ENCODE measurements around the gene SUPT4H1.

SUPT4H1 gene

DNA sequence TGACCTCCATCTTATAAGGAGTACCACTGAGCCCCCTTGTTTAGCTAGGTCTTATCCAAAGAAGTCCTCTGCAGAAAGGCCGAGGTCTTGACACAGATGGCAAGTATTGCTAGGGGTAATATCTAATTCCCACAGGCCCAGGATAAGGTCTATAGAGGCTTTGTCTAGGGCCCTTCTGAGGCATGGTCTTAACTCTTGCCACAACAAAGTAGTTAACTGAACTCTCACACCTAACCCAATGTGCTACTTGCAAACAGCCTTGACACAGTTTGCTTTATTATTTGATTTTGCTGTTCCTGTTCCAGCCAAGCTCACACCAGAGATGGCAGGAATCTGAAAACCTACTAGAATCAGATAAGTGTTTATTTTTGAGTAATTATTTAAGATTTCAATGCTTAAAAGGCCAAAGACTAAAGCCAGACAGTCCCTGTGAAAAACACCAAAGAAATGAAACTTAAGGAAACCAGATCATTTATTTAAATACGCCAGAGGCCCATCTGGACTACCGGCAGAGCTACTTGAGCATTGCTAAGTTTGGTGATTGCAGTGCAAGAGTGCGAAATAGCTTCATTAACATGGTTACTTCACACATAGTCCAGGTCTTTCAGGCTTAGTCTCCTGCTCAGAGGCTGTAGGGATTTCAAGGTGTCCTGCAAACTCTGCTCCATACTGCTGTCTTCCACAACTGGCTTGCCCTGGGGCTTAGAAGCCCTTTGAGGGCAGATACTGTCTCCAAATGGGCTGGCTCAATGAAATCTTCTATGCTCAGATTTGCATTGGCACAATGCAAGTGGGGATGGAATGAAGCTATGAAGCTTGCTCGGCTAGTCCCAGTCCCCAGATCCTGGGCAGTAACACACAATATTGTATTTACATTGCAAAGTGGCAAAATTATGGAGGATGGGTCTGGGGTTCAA, 28.5 kb upstream of the SUPT4H1 start:
- no peak for TF ChIP-seq FOXP2 (optimal IDR thresholded peaks at IDR 0.05; ENCODE audit: borderline replicate concordance, extremely low read depth, extremely low read length, insufficient read depth)
- TF ChIP-seq, protein P1, sequence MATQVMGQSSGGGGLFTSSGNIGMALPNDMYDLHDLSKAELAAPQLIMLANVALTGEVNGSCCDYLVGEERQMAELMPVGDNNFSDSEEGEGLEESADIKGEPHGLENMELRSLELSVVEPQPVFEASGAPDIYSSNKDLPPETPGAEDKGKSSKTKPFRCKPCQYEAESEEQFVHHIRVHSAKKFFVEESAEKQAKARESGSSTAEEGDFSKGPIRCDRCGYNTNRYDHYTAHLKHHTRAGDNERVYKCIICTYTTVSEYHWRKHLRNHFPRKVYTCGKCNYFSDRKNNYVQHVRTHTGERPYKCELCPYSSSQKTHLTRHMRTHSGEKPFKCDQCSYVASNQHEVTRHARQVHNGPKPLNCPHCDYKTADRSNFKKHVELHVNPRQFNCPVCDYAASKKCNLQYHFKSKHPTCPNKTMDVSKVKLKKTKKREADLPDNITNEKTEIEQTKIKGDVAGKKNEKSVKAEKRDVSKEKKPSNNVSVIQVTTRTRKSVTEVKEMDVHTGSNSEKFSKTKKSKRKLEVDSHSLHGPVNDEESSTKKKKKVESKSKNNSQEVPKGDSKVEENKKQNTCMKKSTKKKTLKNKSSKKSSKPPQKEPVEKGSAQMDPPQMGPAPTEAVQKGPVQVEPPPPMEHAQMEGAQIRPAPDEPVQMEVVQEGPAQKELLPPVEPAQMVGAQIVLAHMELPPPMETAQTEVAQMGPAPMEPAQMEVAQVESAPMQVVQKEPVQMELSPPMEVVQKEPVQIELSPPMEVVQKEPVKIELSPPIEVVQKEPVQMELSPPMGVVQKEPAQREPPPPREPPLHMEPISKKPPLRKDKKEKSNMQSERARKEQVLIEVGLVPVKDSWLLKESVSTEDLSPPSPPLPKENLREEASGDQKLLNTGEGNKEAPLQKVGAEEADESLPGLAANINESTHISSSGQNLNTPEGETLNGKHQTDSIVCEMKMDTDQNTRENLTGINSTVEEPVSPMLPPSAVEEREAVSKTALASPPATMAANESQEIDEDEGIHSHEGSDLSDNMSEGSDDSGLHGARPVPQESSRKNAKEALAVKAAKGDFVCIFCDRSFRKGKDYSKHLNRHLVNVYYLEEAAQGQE (IDR thresholded peaks at IDR 0.05; ENCODE audit: insufficient read depth in 1 of 2, low read depth in 2 of 2, low read length in 2 of 2): no peak
- no peak for TF ChIP-seq SIN3A (IDR thresholded peaks at IDR 0.05; ENCODE audit: borderline replicate concordance, insufficient read depth, low read length)
- no peak for TF ChIP-seq POLR2AphosphoS5 (IDR thresholded peaks at IDR 0.05; ENCODE audit: low read depth, low read length)
- no peak for TF ChIP-seq TAF1 (IDR thresholded peaks at IDR 0.05; ENCODE audit: borderline replicate concordance, insufficient read depth, low read length)

DNA sequence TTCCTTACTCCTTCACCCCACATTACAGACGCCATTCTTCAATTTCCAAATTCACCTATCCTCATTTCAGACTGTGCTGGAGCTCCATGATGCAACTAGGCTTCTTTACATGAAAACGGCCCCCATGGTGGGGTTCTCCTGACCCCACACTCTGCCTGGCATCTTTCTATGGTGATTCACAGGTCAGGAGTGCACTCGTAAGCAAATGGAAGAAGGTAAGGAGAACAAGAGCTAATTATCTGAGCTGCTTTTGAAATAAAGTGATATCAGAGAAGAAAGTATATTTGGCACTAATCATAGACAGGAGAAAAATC, 27.5 kb upstream of the SUPT4H1 start:
- no peak for TF ChIP-seq POLR2AphosphoS5 (IDR thresholded peaks at IDR 0.05; ENCODE audit: low read depth, low read length)
- TF ChIP-seq, protein P1 (IDR thresholded peaks at IDR 0.05; ENCODE audit: insufficient read depth in 1 of 2, low read depth in 2 of 2, low read length in 2 of 2): no peak
- no peak for TF ChIP-seq SIN3A (IDR thresholded peaks at IDR 0.05; ENCODE audit: borderline replicate concordance, insufficient read depth, low read length)
- no peak for TF ChIP-seq TAF1 (IDR thresholded peaks at IDR 0.05; ENCODE audit: borderline replicate concordance, insufficient read depth, low read length)
- TF ChIP-seq FOXP2 (optimal IDR thresholded peaks at IDR 0.05; ENCODE audit: borderline replicate concordance, extremely low read depth, extremely low read length, insufficient read depth): no peak

DNA sequence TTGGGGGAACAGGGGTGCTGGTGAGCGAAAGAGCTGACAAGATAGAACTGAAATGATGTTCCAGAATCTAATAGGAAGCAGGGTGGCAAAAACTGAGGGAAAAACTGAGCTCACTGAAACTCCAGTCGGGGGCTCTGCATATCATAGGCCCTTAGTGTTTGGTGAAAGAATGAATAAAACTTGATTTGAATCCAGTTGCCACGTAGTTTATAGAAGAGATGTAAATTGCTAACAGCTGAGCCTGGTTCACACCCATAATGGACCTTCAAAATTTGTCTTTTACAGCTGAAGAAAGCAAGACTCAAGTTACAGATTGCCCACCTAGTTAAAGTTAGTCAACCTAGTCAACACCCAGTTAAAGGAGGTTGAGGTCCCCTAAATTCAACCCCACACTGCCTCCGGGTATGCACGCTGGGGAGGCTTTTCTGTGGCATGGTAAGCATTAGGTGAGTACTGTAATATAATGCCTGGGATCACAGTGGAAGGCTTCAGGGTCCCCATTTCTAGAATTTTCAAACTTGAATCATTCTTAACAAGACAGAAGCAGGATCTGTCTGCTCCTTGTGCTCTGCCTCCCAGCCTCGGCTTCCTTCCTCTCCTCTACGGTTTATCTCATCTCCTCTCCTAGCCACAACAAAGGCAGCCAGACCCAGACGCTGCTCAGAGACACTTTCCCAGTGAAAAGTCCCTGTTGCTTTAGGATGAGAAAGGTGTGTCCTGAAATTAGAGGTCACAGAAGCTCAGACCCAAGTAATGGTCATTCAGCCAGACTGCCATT, 26.9 kb upstream of the SUPT4H1 start:
- no peak for TF ChIP-seq FOXP2 (optimal IDR thresholded peaks at IDR 0.05; ENCODE audit: borderline replicate concordance, extremely low read depth, extremely low read length, insufficient read depth)
- TF ChIP-seq POLR2AphosphoS5 (IDR thresholded peaks at IDR 0.05; ENCODE audit: low read depth, low read length): no peak
- no peak for TF ChIP-seq TAF1 (IDR thresholded peaks at IDR 0.05; ENCODE audit: borderline replicate concordance, insufficient read depth, low read length)
- TF ChIP-seq, protein P1 (IDR thresholded peaks at IDR 0.05; ENCODE audit: insufficient read depth in 1 of 2, low read depth in 2 of 2, low read length in 2 of 2): no peak
- no peak for TF ChIP-seq SIN3A (IDR thresholded peaks at IDR 0.05; ENCODE audit: borderline replicate concordance, insufficient read depth, low read length)

DNA sequence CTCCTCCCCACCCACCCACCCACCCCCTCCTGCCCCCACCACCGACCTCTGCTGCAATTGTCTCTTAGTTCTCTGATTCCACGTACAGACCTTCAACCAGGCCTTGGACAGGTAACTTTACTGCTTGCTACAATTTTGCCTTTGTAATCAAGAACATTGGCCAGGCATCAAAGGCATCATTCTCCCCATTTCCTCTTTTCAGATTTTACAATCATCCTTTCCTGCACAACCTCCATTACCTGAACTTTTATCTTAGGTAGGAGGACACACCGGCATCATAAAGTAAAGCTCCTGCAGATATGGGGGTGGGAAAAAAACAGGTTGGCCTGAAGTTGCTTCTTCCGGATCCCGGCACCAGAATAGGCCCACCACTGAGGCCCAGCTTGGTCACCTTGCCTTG, 25.7 kb upstream of the SUPT4H1 start:
- no peak for TF ChIP-seq FOXP2 (optimal IDR thresholded peaks at IDR 0.05; ENCODE audit: borderline replicate concordance, extremely low read depth, extremely low read length, insufficient read depth)
- no peak for TF ChIP-seq SIN3A (IDR thresholded peaks at IDR 0.05; ENCODE audit: borderline replicate concordance, insufficient read depth, low read length)
- TF ChIP-seq, protein P1 (IDR thresholded peaks at IDR 0.05; ENCODE audit: insufficient read depth in 1 of 2, low read depth in 2 of 2, low read length in 2 of 2): no peak
- TF ChIP-seq POLR2AphosphoS5 (IDR thresholded peaks at IDR 0.05; ENCODE audit: low read depth, low read length): no peak
- TF ChIP-seq TAF1 (IDR thresholded peaks at IDR 0.05; ENCODE audit: borderline replicate concordance, insufficient read depth, low read length): no peak
